NCI-H2196 (cell line): ENCODE results near the gene SLC38A10.

ENCODE experiments used
- DNase-seq: peaks from one replicate; lab custom pipeline; 2025; ENCODE audit not compliant: unreplicated experiment; lab: John Stamatoyannopoulos, UW

The SLC38A10 gene

GRCh38 chr17:81295031-81295675 lies at the start of gene SLC38A10:
TSS of gene SLC38A10 (minus strand) at chr17:81295307. CDS start at chr17:81294921, 386 bp downstream.
- peak; percentile 96 for DNase-seq

GRCh38 chr17:81342269-81343070 lies 47.4 kb upstream of the SLC38A10 start:
- DNase-seq = no peak

DNA sequence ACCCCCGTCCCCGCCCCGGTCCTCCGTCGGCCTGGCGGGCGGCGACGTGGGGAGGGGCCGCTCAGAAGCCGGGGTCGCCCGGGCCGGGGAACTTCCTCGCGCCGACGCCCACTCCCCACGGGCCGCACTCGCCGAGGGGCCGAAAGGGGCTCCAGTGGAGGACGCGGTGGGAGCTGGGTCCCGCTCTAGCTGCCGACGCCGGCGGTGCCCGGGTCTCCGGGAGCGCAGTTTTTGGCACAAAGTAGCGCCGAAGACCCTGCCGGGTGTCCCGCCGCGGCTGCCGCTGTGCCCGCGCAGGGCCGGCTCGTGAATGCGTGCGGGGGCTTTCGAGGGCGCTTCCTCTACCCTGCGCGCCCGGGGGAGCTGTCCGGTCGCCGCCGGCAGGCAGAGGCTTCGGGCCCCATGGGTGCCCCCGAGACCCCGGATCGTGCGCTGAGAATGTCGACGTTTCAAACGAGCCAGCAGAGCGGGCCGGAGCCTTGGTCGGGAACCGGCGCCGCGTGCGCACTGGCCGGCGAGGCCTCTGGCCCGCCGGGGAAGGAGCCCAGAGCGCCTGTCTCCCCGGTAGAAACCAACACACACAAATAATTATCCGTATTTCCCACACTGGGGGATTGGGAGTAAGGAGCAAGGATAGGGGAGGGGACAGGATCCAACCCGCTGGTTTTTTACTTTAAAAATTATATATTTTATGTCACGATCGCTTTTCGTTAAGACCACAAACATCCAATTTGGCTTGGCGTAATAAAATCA lies 46.6 kb upstream of the SLC38A10 start:
- no peak for DNase-seq

- DNase-seq = no peak
Observed at GRCh38 chr17:81340607-81341515, 45.8 kb upstream of the SLC38A10 start.

GRCh38 chr17:81339534-81340296 lies 44.6 kb upstream of the SLC38A10 start:
- no peak for DNase-seq

DNA sequence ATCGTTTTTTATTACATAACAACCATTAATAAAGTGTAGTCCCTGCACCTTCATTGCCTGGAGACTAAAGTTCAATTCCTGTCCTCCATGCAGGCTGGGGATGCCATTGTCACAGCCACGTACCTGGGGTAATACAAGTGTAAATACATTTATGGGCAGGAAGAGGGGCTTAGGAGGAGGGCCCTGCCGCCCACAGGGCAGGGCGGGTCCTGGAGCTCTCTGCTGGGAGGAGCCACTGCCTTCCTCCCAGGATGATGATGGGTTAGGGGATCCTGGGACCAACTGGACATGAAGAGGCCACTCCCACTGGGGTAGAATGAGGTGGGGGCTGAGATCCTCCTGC lies 44.1 kb upstream of the SLC38A10 start:
- DNase-seq = no peak

- no peak for DNase-seq
Observed at GRCh38 chr17:81338274-81339190, 43.4 kb upstream of the SLC38A10 start.

GRCh38 chr17:81337476-81337879 lies 42.4 kb upstream of the SLC38A10 start:
- peak; percentile 60 for DNase-seq

DNA sequence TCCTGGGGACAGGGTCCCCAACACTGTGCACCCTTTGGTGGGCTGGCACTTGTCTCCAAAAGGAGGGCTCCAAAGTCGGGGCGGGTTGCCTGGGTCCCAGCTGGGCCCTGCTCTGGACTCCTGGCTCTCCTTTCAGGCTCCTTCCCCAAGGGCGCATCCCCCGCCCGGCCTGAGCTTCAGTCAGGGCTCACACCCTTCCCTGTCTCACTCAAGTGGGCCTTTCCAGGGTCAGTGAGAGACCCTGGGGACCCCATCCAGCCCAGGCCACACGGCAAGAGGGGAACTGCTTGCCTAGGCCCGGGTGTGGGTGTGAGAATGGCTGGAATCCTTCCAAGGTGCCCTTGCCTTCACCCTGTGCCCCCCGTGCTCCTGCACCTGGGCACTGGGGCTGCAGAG lies 41.8 kb upstream of the SLC38A10 start:
- DNase-seq = no peak

DNA sequence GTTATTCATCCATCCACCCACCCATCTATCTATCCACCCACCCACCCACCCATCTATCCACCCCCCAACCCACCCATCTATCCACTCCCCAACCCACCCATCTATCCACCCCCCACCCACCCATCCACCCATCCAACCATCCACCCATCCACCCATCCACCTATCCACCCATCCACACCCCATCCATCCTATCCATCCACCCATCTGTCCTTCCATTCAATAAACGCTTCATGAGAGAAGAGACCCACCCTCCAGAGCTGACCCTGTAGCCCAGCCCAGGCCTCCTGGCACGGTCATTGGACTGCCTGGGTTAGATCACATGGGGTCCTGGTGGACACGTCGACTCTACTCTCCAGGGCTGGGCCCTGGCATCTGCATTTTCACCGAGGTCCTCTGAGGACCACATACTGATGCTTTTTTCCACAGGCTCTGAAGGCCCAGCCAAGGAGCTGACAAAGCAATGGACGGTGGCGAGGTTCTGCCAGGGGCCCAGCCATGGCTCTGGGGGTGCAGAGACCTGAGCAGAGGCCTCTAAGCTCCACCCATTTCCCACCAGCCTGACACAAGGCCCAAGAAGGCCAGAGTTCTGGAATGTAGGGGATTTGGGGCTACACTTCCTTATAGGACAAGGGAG lies 41.3 kb upstream of the SLC38A10 start:
- DNase-seq = no peak

GRCh38 chr17:81335773-81336157 lies 40.7 kb upstream of the SLC38A10 start:
- peak; percentile 44 for DNase-seq

- DNase-seq = no peak
Observed at GRCh38 chr17:81334987-81335772, 40.1 kb upstream of the SLC38A10 start.

GRCh38 chr17:81334391-81334901 lies 39.3 kb upstream of the SLC38A10 start:
- DNase-seq = no peak

DNA sequence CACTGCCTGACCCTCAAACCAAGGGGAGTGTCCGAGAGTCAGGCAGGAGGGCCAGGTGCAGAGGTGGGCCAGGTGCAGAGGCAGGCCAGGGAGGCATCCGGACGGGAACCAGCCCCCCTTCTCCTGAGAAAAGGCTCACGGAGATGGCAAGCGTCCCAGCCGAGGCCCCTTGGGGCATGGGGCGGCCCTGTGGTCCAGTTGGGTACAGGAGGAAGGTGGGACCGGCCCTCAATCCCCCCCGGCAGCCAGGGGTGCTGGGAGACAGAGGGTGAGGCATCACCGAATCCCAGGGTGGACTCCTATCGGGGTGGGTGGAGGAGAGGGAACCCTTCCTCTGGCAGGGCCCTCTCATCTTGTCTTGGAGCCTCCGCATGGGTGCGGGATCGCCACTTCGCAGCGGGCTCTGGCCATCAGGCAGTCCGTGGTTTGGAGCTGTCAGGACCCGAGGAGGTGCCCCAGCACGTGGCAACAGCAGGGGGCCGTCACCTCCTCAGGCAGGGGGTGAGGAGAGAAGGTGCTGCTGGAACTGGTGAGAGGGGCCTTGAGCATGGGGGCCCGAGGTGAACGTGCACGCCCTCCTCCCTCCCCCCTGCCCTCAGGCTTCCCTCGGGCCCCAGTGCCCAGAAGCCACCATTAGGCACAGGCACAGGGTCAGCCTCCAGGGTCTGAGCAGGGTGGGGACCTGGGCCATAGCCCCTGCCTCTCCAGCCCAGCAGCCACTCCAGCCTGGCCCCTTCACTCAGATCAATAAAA lies 38.7 kb upstream of the SLC38A10 start:
- DNase-seq = no peak

DNA sequence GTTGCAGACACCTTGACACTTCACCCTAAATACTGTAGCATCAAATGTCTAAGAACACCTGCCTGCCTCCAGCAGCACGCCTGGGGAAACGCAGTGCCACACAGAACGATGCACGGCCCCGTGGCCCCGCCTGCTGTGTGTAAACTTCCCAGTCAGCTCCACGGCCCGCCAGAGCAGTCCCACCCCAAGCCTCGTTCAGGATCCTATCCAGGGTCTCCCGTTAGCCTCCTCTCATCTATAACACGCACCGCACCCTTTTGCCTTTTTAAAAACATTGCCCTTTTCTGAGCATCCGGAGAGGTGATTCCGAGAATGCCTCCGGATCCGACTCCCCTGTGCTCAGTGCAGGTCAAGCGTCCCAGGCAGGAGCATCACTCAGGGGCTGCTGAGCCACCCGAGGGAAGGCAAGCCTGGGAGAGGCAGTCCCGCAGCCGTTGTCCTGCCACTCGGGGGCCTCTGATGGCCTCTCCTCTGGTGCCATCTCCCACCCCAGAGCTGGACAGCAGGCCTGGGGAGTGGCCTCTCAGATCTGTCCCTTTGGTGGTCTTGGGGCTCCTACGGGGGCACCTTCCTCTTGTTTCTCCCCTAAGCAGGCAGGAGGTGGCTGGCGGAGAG lies 37.9 kb upstream of the SLC38A10 start:
- DNase-seq = no peak

- no peak for DNase-seq
Observed at GRCh38 chr17:81332118-81332834, 37.2 kb upstream of the SLC38A10 start.
